ENCODE data around the gene AHCTF1. TPM values are rescaled to one million over a fixed set of nuclear protein-coding genes. Genes with fewer than 3 reads are reported as not detected.

AHCTF1 gene
- total and polyA plus RNA-seq, 10 of the 15 experiments (the other 5 are each of a cell fraction or from before 2014, with no cell fraction given): 3.4 to 45.5 (median 17.8) TPM

GRCh38 chr1:246805135-246805716 lies 126.5 kb downstream of the AHCTF1 start:
- Histone ChIP-seq H3K9ac (ENCODE audit: control insufficient read depth, insufficient read depth, low read length) (no peak overlapping the region), H3K4me2 (ENCODE audit: control insufficient read depth, insufficient read depth) (no peak overlapping the region), H3K27me3 (replicated peaks in 1 of 2; ENCODE audit: control insufficient read depth in 2 of 2, insufficient read depth in 2 of 2, low read length in 1 of 2) (no peaks in the 10 kb centered on the region), H2AFZ (ENCODE audit: control insufficient read depth, low read depth, low read length) (no peak overlapping the region), H3K79me2 (ENCODE audit: control insufficient read depth, insufficient read depth, low read length) (no peaks in the 10 kb centered on the region), H3K27ac (ENCODE audit: control insufficient read depth, insufficient read depth) (no peak overlapping the region), H3K4me1 (ENCODE audit: control insufficient read depth, insufficient read depth, low read length) (no peaks in the 10 kb centered on the region), H3K9me3 (replicated peaks; ENCODE audit: control insufficient read depth, insufficient read depth, low read length) (no peaks in the 10 kb centered on the region), H3K36me3 (ENCODE audit: control insufficient read depth in 2 of 2, insufficient read depth in 2 of 2, low read length in 1 of 2) (no peaks in the 10 kb centered on the region), H3K4me3 (no peak overlapping the region), H4K20me1 (ENCODE audit: control insufficient read depth, insufficient read depth) (no peaks in the 10 kb centered on the region)
- intact Hi-C loops (cut with micrococcal nuclease; ENCODE audit: unreplicated experiment): no loop called here
- no TSS peak for BruUV-seq (replicated peaks)
- ATAC-seq (no peak), DNase-seq (ENCODE audit: low read depth, low spot score) (no peak), FAIRE-seq (no peak)
- in situ Hi-C loops (cut with MboI): no loop called here
- TF ChIP-seq PML (IDR thresholded peaks at IDR 0.05; ENCODE audit: low read length) (no peak), HCFC1 (IDR thresholded peaks at IDR 0.05; ENCODE audit: low read length) (no peak), POLR2A (IDR thresholded peaks at IDR 0.05; ENCODE audit: low read depth, low read length) (no peak)
- POLR2A ChIA-PET: interaction anchor here (0.6 kb wide), 1 partner anchor 54 kb away, joined by 3 read pairs; no protein-coding TSS in a partner anchor
- 58% methylated on average over 10 of the region's 10 CpGs for WGBS (ENCODE audit: insufficient coverage, insufficient replicate concordance, low lambda C conversion rate, missing lambda C conversion rate)
- RAD21 ChIA-PET (ENCODE audit: unreplicated experiment): no interaction called here
- CTCF ChIA-PET: no interaction called here
- SMC1A ChIA-PET (ENCODE audit: uncharacterized antibody, unreplicated experiment): no interaction called here

DNA sequence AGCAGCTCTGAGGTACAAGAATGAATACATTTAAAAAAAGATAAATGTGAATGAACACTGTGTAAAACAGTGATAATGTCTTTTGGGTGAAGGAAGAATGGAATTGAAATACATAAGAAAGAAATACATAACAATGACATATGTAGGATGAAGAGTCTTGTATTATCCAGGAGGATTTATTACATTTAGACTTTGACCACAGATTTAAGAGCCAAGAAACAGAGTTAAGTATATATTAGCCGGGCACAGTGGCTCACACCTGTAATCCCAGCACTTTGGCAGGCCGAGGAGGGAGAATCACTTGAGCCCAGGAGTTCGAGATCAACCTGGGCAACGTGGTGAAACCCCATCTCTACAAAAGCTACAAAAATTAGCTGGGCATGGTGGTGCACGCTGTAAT lies 127.9 kb downstream of the AHCTF1 start:
- no peak overlapping the region for H3K27ac ChIP-seq (ENCODE audit: control insufficient read depth, insufficient read depth)
- H3K4me1 ChIP-seq (ENCODE audit: control insufficient read depth, insufficient read depth, low read length): no peaks in the 10 kb centered on the region
- no peak overlapping the region for H3K4me2 ChIP-seq (ENCODE audit: control insufficient read depth, insufficient read depth)
- H4K20me1 ChIP-seq (ENCODE audit: control insufficient read depth, insufficient read depth): no peaks in the 10 kb centered on the region
- no peak for ATAC-seq
- CTCF ChIA-PET: no interaction called here
- SMC1A ChIA-PET (ENCODE audit: uncharacterized antibody, unreplicated experiment): no interaction called here
- H3K4me3 ChIP-seq: no peak overlapping the region
- POLR2A ChIA-PET: no interaction called here
- no peak for DNase-seq (ENCODE audit: low read depth, low spot score)
- H2AFZ ChIP-seq (ENCODE audit: control insufficient read depth, low read depth, low read length): no peak overlapping the region
- no peak overlapping the region for H3K9ac ChIP-seq (ENCODE audit: control insufficient read depth, insufficient read depth, low read length)
- no peaks in the 10 kb centered on the region for H3K9me3 ChIP-seq (replicated peaks; ENCODE audit: control insufficient read depth, insufficient read depth, low read length)
- H3K79me2 ChIP-seq (ENCODE audit: control insufficient read depth, insufficient read depth, low read length): no peaks in the 10 kb centered on the region
- no TSS peak for BruUV-seq (replicated peaks)
- no peak for FAIRE-seq
- H3K27me3 ChIP-seq (replicated peaks in 1 of 2; ENCODE audit: control insufficient read depth in 2 of 2, insufficient read depth in 2 of 2, low read length in 1 of 2): no peaks in the 10 kb centered on the region
- H3K36me3 ChIP-seq (ENCODE audit: control insufficient read depth in 2 of 2, insufficient read depth in 2 of 2, low read length in 1 of 2): no peaks in the 10 kb centered on the region
- in situ Hi-C loops (cut with MboI): no loop called here
- 38% methylated on average over 5 of the region's 5 CpGs for WGBS (ENCODE audit: insufficient coverage, insufficient replicate concordance, low lambda C conversion rate, missing lambda C conversion rate)
- intact Hi-C loops (cut with micrococcal nuclease; ENCODE audit: unreplicated experiment): no loop called here
- RAD21 ChIA-PET (ENCODE audit: unreplicated experiment): no interaction called here
- TF ChIP-seq NBN (IDR thresholded peaks at IDR 0.05): no peak
- no peak for TF ChIP-seq FOXK2 (IDR thresholded peaks at IDR 0.05)
- TF ChIP-seq WRNIP1 (IDR thresholded peaks at IDR 0.05; ENCODE audit: borderline replicate concordance, low read depth, low read length): no peak
- no peak for TF ChIP-seq ZBED1 (IDR thresholded peaks at IDR 0.05; ENCODE audit: borderline replicate concordance)
- no peak for TF ChIP-seq CHD4 (IDR thresholded peaks at IDR 0.05)
- no peak for TF ChIP-seq STAT3 (IDR thresholded peaks at IDR 0.05; ENCODE audit: low read depth, low read length)
- no peak for TF ChIP-seq ZNF24 (IDR thresholded peaks at IDR 0.05)
- TF ChIP-seq ZZZ3 (IDR thresholded peaks at IDR 0.05; ENCODE audit: control insufficient read depth, insufficient read length, low read depth): no peak
- no peak for TF ChIP-seq ZNF592 (IDR thresholded peaks at IDR 0.05)
